Measurements from ENCODE around the gene FARP1.

DNA sequence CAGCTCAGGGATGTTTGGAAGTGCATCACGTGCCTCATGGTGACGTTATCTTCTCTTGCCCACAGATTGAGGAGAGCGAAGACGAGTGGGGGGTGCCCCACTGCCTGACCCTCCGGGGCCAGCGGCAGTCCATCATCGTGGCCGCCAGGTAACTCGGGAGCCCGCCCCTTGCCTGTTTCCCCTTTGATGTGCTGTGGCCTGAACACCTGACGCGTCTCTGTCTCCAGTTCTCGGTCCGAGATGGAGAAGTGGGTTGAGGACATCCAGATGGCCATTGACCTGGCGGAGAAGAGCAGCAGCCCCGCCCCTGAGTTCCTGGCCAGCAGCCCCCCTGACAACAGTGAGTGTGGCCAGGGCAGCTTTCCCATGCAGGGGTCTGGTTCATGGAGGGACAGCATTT lies 297.0 kb downstream of the FARP1 start:
- TF ChIP-seq, protein P1, sequence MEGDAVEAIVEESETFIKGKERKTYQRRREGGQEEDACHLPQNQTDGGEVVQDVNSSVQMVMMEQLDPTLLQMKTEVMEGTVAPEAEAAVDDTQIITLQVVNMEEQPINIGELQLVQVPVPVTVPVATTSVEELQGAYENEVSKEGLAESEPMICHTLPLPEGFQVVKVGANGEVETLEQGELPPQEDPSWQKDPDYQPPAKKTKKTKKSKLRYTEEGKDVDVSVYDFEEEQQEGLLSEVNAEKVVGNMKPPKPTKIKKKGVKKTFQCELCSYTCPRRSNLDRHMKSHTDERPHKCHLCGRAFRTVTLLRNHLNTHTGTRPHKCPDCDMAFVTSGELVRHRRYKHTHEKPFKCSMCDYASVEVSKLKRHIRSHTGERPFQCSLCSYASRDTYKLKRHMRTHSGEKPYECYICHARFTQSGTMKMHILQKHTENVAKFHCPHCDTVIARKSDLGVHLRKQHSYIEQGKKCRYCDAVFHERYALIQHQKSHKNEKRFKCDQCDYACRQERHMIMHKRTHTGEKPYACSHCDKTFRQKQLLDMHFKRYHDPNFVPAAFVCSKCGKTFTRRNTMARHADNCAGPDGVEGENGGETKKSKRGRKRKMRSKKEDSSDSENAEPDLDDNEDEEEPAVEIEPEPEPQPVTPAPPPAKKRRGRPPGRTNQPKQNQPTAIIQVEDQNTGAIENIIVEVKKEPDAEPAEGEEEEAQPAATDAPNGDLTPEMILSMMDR (conservative IDR thresholded peaks at IDR 0.05), result no peak
- no peak for TF ChIP-seq ZFX (IDR thresholded peaks at IDR 0.05)

Data from C4-2B (cell line).